ENCODE measurements around the gene APPL2.

Gene APPL2

GRCh38 chr12:105164068-105164467, 71.9 kb downstream of the APPL2 start:
- H3K4me3 ChIP-seq (ENCODE audit: low read depth, low read length) = no peak overlapping the region
- in situ Hi-C loops (cut with HindIII; ENCODE audit: low sequenced_read_pairs) = no loop called here
- no peak for TF ChIP-seq CTCF (IDR thresholded peaks at IDR 0.05; ENCODE audit: low read depth, low read length)
- no peak for DNase-seq (ENCODE audit: low read depth, low spot score)

- DNase-seq (ENCODE audit: low read depth, low spot score) = no peak
- TF ChIP-seq CTCF (IDR thresholded peaks at IDR 0.05; ENCODE audit: low read depth, low read length) = no peak
- in situ Hi-C loops (cut with HindIII; ENCODE audit: low sequenced_read_pairs) = no loop called here
- no peak overlapping the region for H3K4me3 ChIP-seq (ENCODE audit: low read depth, low read length)
These were observed 73.8 kb downstream of the APPL2 start for GRCh38 chr12:105162174-105162573.

- H3K4me3 ChIP-seq (ENCODE audit: low read depth, low read length) = no peak overlapping the region
- in situ Hi-C loops (cut with HindIII; ENCODE audit: low sequenced_read_pairs) = no loop called here
- no peak for DNase-seq (ENCODE audit: low read depth, low spot score)
- no peak for TF ChIP-seq CTCF (IDR thresholded peaks at IDR 0.05; ENCODE audit: low read depth, low read length)
These were observed 77.1 kb downstream of the APPL2 start for GRCh38 chr12:105158876-105159275.

GRCh38 chr12:105157606-105158005, 78.4 kb downstream of the APPL2 start:
- no peak for TF ChIP-seq CTCF (IDR thresholded peaks at IDR 0.05; ENCODE audit: low read depth, low read length)
- DNase-seq (ENCODE audit: low read depth, low spot score) = no peak
- no peak overlapping the region for H3K4me3 ChIP-seq (ENCODE audit: low read depth, low read length)
- in situ Hi-C loops (cut with HindIII; ENCODE audit: low sequenced_read_pairs) = no loop called here

- in situ Hi-C loops (cut with HindIII; ENCODE audit: low sequenced_read_pairs) = no loop called here
- no peak for DNase-seq (ENCODE audit: low read depth, low spot score)
- H3K4me3 ChIP-seq (ENCODE audit: low read depth, low read length) = no peak overlapping the region
- TF ChIP-seq CTCF (IDR thresholded peaks at IDR 0.05; ENCODE audit: low read depth, low read length) = no peak
These were observed 79.7 kb downstream of the APPL2 start for GRCh38 chr12:105156260-105156659.

GRCh38 chr12:105142259-105142658, 93.7 kb downstream of the APPL2 start:
- no peak for TF ChIP-seq CTCF (IDR thresholded peaks at IDR 0.05; ENCODE audit: low read depth, low read length)
- no peak overlapping the region for H3K4me3 ChIP-seq (ENCODE audit: low read depth, low read length)
- no peak for DNase-seq (ENCODE audit: low read depth, low spot score)
- in situ Hi-C loops (cut with HindIII; ENCODE audit: low sequenced_read_pairs) = no loop called here

- DNase-seq (ENCODE audit: low read depth, low spot score) = no peak
- in situ Hi-C loops (cut with HindIII; ENCODE audit: low sequenced_read_pairs) = no loop called here
- no peak overlapping the region for H3K4me3 ChIP-seq (ENCODE audit: low read depth, low read length)
- TF ChIP-seq CTCF (IDR thresholded peaks at IDR 0.05; ENCODE audit: low read depth, low read length) = no peak
These were observed 94.6 kb downstream of the APPL2 start for GRCh38 chr12:105141320-105141922.
